GM20431 (cell line): Measurements from ENCODE around the gene HOXA6.

Experiments used
- in situ Hi-C: fragments of 300-500 bp; cut with MseI, MboI; formaldehyde crosslinking; loops from one replicate; pipeline ENCODE4 v1.15.0; 2020; ENCODE audit warnings: low sequenced_read_pairs; ENCODE audit not compliant: unreplicated experiment

The HOXA6 gene

GRCh38 chr7:27173956-27174873, 26.6 kb upstream of the HOXA6 start, which contains the start of gene HOXA10:
Gene HOXA10, minus strand, starts transcription at chr7:27174320. Its CDS starts 14 bp downstream, at chr7:27174306.
- in situ Hi-C loops = loop anchor here (25.0 kb wide), 2 partner anchors 787 to 1312 kb away; no protein-coding TSS in a partner anchor

DNA sequence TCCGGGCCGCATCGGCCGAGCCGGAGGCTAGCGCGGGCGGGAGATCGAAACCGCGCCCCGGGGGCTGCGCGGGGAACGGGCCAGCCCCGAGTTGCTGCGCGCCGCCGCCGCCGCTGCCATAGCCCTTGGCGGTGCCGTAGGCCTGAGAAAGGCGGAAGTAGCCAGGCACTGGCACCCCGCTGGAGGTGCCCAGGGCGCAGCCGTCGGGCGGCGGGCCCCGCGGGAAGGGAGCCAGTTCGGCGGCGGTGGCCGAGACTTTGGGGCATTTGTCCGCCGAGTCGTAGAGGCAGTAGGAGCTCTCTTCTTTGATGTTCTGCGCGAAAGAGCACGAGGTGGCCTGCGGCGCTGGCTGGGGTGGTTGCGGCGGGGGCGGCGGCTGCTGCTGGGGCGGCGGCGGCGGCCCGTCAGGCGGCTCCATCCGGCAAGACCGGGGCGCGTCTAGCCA, 26.0 kb upstream of the HOXA6 start:
- in situ Hi-C loops = loop anchor here (25.0 kb wide), 2 partner anchors 786 to 1311 kb away; no protein-coding TSS in a partner anchor

DNA sequence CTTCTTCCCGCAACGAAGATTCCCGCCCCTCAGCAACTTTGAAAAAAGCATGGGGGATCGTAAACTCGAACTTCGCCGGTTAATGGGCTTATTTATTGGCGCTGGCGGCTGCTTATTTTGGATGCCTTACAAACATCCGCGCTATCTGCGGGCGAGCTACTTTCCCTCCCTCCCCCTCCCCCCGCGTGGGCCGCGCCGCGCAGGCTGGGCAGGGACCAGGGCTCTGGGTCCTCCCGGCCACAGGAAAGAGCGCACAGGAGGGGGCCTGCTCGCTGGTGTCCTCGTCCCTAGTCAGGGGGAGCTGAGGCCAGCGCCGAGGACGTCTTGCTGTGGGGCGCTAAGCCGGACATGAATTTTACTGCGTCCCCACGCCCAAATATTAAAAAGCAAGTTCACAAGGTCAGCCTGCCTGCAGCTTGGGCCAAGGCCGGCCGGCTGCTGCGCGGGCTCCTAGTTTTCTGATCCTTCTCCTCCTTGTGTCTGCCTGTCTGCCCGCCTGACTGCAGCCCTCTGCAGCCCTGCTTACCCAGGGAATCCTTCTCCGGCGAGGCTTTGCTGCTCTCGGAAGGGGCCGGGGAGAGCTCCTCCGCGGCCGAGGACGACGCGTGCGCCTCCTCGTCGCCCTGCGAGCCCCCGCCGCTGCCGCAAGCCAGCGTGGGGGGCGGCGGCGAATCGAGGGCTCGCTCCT, 25.4 kb upstream of the HOXA6 start:
- in situ Hi-C loops = loop anchor here (25.0 kb wide), 2 partner anchors 786 to 1311 kb away; no protein-coding TSS in a partner anchor

DNA sequence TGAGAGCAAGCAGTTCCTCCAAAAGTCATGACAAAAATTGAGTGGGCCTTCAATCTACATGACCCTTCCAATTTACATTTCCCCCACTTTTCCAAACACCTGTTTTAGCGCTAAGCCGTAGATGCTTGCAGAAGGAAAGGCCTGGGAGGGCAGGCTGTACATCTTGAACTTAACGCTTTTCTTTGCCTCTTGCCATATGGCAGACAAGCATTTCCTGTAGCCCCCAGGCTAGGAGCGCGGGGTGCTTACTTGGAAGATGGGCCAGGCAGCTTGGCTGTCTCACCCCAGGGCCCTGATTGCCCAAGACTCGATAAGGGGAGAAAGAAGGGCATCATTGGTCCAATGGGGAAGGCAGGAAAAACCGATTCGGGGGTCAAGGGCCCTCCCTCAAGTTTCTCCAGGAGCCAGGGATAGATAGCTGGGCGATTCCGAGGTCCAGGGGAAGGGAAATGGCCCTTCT, 24.8 kb upstream of the HOXA6 start:
- in situ Hi-C loops = loop anchor here (25.0 kb wide), 2 partner anchors 785 to 1310 kb away; no protein-coding TSS in a partner anchor

DNA sequence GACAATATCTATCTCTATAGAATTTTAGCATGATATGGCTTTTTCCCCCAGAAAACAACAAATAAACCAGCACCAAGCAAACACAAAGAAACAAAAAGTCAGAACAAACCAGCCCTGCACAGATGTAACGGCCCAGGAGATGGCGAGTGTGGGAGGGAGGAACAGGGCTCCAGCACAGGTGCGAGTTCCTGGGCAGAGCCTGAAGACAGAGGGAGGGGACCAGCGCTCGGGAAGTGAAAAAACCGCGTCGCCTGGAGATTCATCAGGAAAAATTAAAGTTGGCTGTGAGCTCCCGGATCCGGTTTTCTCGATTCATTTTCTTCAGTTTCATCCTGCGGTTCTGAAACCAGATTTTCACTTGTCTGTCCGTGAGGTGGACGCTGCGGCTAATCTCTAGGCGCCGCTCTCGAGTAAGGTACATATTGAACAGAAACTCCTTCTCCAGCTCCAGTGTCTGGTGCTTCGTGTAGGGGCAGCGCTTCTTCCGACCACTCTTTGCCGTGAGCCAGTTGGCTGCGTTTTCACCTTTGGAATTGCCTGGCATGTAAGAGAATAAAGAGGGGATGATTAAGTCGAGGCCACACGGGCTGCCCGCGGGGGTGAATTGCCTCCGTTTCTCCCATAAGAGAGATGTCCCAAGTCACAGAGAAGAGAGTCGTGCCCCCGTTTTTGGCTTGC, 24.2 kb upstream of the HOXA6 start:
- in situ Hi-C loops = loop anchor here (25.0 kb wide), 2 partner anchors 784 to 1309 kb away; no protein-coding TSS in a partner anchor

GRCh38 chr7:27171325-27171636, 23.7 kb upstream of the HOXA6 start:
- in situ Hi-C loops = loop anchor here (25.0 kb wide), 2 partner anchors 784 to 1309 kb away; no protein-coding TSS in a partner anchor

- in situ Hi-C loops = loop anchor here (25.0 kb wide), 2 partner anchors 783 to 1308 kb away; no protein-coding TSS in a partner anchor
Measured at GRCh38 chr7:27170426-27171324, 23.1 kb upstream of the HOXA6 start.

- in situ Hi-C loops = loop anchor here (25.0 kb wide), 2 partner anchors 783 to 1308 kb away; no protein-coding TSS in a partner anchor
Measured at GRCh38 chr7:27169658-27170425, 22.3 kb upstream of the HOXA6 start.

DNA sequence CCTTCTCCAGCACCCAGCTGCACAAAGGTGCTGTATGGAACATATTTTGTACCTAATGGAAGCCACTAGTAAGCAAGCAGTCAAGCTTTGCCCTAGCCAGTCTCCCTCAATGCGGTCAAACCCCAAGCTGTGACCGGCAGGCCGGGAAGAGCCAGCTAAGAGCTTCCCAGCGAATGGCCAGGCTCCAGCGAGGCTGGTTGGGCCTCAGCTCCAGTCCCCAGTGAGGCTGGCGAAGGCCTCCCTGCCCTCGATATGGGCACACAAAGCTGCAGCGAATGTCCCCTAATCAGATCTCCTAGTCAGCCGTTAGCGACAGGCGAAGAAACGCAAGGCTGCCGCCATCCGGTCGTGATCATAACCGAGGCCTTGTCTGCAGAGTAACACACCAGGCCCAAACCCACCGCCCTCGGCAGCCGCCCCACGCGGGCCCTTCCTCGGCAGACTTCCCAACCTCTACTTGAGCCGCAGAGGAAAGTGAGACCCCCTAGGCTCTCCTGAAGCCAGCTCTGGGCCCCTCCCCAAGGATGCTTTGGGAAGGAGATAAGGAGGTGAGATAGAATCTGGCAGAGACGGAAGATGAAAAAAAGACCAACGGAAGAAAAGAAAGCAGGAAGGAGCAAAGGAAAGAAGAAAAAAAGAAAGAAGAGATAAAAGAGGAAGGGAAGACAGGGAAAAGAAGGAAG, 20.8 kb upstream of the HOXA6 start:
- in situ Hi-C loops = loop anchor here (25.0 kb wide), 2 partner anchors 781 to 1306 kb away; no protein-coding TSS in a partner anchor

DNA sequence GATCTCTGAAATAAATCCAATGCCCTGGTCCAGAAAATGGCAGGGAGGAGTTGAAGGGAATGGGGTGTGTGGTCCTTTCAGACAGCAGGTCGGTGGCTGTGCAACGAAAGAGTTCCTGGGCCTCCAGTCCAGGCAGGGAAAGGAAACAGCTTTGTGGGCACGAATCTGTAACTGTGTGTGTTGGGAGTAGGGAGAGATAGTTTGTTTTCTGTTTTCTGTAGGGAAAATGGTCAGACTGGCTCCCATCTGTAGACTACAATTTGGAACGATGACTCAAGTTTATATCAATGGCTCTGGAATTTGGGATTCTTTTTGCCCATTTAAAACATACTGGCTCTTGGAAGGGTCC, 20.3 kb upstream of the HOXA6 start:
- in situ Hi-C loops = loop anchor here (25.0 kb wide), 2 partner anchors 781 to 1306 kb away; no protein-coding TSS in a partner anchor

DNA sequence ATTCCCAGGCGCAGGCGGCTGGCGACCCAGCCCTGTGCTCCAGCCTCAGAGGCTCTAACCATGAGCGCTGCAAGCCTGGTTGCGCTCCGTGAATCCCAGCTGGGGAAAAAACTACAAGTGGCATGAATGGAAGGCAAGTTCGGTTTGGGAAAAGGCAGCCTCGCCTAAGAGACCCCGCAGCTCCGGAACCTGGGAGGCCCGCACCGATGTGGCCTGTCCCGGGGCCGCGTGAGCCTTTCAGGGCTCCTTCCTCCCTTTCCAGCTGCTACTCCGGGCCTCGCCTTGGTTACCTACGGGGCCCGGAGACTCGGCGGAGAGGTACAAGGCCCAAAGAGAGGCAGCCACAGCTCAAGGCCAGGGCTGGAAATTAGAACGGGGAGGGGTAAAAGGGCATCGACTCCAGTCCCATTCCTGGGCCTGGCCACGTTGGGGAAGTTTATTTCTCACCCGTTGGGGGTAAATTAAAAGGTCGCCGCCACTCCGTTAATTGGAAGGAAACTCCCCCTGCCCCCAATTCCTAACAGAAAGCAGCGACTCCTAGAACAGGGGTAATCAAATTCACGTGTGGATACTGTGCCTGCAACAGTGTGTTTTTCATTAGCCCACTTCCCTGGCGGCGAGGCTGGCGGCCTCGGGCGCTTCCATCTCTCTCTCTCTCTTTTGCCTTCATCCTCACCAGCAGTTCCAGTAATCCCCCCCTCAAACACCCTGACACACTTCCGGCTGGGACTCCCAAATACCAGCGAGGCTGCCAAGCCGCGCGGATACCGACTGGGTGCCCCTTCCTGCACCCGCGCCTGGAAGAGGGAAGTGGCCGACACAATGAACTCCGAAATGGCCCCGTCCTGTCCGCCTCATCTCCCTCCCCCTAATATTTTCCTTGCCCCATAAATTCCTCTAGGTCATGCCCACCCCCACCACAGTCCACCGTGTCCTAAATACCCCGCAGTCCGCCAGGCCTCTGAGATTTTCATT, 19.2 kb upstream of the HOXA6 start:
- in situ Hi-C loops = loop anchor here (25.0 kb wide), 2 partner anchors 780 to 1305 kb away; no protein-coding TSS in a partner anchor

DNA sequence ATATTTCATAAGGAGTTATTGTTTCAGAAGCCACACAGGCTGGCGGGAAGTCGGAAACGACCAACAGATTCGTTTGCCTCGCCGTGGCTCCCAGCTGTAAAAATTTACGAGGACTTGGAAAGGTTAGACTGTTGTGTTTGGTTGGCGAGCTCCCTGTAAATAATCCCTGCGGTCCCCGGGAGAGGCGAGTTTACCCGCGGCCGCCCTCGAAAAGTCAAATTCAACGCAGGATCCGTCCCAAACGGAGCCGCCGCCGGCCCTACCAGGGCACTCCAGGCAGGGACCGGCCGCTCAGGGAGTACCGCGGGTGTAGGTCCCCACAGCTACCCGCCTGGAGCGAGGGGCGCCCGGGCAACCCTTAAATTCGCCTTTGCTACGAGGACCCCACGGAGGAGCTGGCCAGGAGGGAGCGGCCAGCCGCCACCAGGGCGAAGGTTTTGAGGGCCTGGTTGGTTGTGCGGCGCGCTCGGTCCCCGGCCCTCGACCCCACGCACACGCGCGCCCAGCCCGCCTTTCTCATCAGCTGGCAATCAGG, 18.5 kb upstream of the HOXA6 start:
- in situ Hi-C loops = loop anchor here (25.0 kb wide), 2 partner anchors 779 to 1304 kb away; no protein-coding TSS in a partner anchor

- in situ Hi-C loops = loop anchor here (25.0 kb wide), 2 partner anchors 778 to 1303 kb away; no protein-coding TSS in a partner anchor
Measured at GRCh38 chr7:27165089-27165995, 17.8 kb upstream of the HOXA6 start, which contains the start of gene HOXA9. Gene HOXA9, minus strand, starts transcription at chr7:27165537. Its CDS starts 80 bp downstream, at chr7:27165457.

GRCh38 chr7:27164367-27165088, 17.0 kb upstream of the HOXA6 start:
- in situ Hi-C loops = loop anchor here (25.0 kb wide), 2 partner anchors 777 to 1302 kb away; no protein-coding TSS in a partner anchor
